NT2/D1 (cell line): Measurements from ENCODE around the gene MBD3L4.
"Not testable (repeated sequence)": the region's sequence is repeated elsewhere in the genome, so short reads cannot be mapped to it uniquely, and the experiment has no call there.

Experiments
- DNase-seq: peaks from one replicate; pipeline ENCODE4 v3.0.0-alpha.2; 2011; ENCODE audit warnings: low read depth, low spot score
- H3K27me3 ChIP-seq: 2 replicates; pipeline ENCODE4 v1.6.0; 2011; ENCODE audit warnings: mild to moderate bottlenecking; ENCODE audit not compliant: insufficient read length, insufficient read depth
- H3K36me3 ChIP-seq: 2 replicates; pipeline ENCODE4 v1.6.1; 2011; ENCODE audit warnings: mild to moderate bottlenecking, low read length, mixed read lengths; ENCODE audit not compliant: insufficient read depth, insufficient read length
- H3K4me1 ChIP-seq: 2 replicates; pipeline ENCODE4 v1.5.1; 2011; ENCODE audit not compliant: insufficient read depth, insufficient read length
- H3K4me3 ChIP-seq: 2 replicates; pipeline ENCODE4 v1.5.1; 2011; ENCODE audit warnings: low read depth; ENCODE audit not compliant: insufficient read length
- H3K9ac ChIP-seq: 2 replicates; pipeline ENCODE4 v1.6.0; 2011; ENCODE audit warnings: low read depth; ENCODE audit not compliant: insufficient read length
- H3K9me3 ChIP-seq: 2 replicates; pipeline ENCODE4 v1.5.1; 2011; ENCODE audit warnings: mild to moderate bottlenecking, low read length; ENCODE audit not compliant: insufficient read depth
- SUZ12 ChIP-seq: IDR thresholded peaks from 2 replicates; pipeline ENCODE4 v1.6.1; 2011; ENCODE audit not compliant: insufficient read length, insufficient read depth; ENCODE audit errors: extremely low read depth
- YY1 ChIP-seq: IDR thresholded peaks from 2 replicates; pipeline ENCODE4 v1.6.1; 2011; ENCODE audit not compliant: insufficient read length, insufficient read depth
- ZNF274 ChIP-seq: IDR thresholded peaks from 2 replicates; pipeline ENCODE4 v1.6.1; 2011; ENCODE audit warnings: mild to moderate bottlenecking, low read depth, low read length

MBD3L4 gene

DNA sequence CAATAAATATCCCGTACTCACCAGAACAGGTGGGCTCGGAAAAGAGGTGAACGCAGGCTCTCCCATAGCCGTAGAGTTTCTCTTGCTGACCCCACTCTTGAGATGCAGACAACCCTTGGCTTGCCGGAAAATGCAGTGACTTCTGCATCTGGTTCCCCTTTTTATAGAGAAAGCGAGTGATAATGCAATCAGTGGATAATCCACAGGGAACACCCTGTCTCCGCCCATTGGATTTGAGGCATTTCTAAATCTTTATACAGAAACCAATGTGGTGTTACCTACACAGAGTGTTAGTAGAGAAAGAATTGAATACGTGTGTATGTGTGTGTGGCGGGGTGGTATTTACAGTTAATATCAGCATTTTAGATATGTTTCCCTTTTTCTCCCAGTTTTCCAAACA is at the start of gene MBD3L4:
Gene MBD3L4 (minus strand): TSS at position 101 of the 400 bp plus-strand sequence. CDS start 35 bp downstream, at position 66.
- H3K36me3 ChIP-seq, H3K9ac ChIP-seq, H3K4me1 ChIP-seq: not testable (repeated sequence)

DNA sequence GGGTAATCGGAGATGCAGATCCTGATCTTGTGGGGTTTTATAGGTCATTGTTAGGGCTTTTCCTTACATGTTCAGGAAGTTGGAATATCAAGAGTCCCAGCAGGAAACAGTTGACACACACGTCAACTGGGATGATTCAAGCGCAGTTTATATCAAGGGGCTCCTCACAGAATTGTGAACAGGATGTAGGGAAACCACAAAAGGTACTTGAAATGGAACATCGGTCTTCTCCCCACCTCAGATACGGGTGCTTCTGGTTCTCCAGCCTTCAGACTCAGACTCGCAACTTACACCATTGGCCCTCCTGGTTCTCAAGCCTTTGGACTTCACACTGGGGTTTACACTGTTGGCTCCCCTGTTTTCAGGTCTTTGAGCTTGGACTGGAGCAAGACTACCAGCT is 49.0 kb upstream of the MBD3L4 start:
- Histone ChIP-seq H3K27me3 (no peaks in the 10 kb centered on the region), H3K4me1 (no peaks in the 10 kb centered on the region), H3K9me3 (peaks cover 58% of the 10 kb centered on the region), H3K36me3 (peaks cover 61% of the 10 kb centered on the region), H3K9ac (no peak overlapping the region), H3K4me3 (no peak overlapping the region)
- no peak for DNase-seq
- TF ChIP-seq ZNF274 (no peak), YY1 (no peak), SUZ12 (no peak)

More for the DNA sequence above, at the start of gene MBD3L4:
- not testable (repeated sequence) for DNase-seq, H3K4me3 ChIP-seq, H3K27me3 ChIP-seq, H3K9me3 ChIP-seq

DNA sequence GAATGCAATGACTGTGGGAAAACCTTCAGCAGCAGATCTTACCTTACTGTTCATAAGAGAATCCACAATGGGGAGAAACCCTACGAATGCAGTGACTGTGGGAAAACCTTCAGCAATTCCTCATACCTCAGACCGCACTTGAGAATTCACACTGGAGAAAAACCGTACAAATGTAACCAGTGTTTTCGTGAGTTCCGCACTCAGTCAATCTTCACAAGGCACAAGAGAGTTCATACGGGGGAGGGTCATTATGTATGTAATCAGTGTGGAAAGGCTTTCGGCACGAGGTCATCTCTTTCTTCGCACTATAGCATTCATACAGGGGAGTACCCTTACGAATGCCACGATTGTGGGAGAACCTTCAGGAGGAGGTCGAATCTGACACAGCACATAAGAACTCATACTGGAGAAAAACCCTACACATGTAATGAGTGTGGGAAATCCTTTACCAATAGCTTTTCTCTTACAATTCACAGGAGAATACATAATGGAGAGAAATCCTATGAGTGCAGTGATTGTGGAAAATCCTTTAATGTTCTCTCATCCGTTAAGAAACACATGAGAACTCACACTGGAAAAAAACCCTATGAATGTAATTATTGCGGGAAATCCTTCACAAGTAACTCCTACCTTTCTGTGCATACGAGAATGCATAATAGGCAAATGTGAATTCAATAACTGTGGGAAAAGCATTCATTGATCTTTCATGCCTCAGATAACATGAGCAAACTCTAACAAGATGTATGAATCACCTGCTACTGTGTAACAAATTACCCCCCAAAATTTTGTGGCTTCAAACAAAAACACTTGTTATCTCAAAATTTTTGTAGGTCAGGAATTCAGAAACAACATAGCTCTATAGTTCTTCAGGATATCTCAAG is 43.3 kb upstream of the MBD3L4 start:
- Histone ChIP-seq H3K9ac (no peak overlapping the region), H3K36me3 (peaks cover 87% of the 10 kb centered on the region), H3K4me1 (no peaks in the 10 kb centered on the region), H3K9me3 (peaks cover 99% of the 10 kb centered on the region), H3K4me3 (no peak overlapping the region), H3K27me3 (no peaks in the 10 kb centered on the region)
- DNase-seq = no peak
- peak; percentile 97 for TF ChIP-seq ZNF274
- TF ChIP-seq SUZ12 = no peak
- TF ChIP-seq YY1 = no peak

DNA sequence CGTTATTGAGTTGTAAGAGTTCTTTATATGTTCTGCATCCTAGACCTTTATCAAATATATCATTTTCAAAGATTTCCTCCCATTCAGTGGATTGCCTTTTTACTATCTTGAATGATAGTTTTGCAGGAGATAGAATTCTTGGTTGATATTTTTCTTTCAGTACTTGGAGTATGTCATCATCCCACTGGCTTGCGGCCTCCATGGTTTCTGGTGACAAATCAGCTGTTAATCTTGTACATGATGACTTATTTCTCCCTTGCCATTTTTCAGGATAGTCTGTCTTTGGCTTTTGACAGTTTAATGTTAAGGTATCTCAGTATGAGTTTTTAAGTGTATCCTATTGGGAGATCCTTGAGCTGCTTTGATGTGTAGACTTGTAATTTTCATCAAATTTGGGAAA is 38.0 kb upstream of the MBD3L4 start:
- Histone ChIP-seq H3K9ac (no peak overlapping the region), H3K27me3 (no peaks in the 10 kb centered on the region), H3K9me3 (peaks cover 69% of the 10 kb centered on the region), H3K36me3 (peaks cover 93% of the 10 kb centered on the region), H3K4me1 (no peaks in the 10 kb centered on the region), H3K4me3 (no peak overlapping the region)
- DNase-seq = no peak
- TF ChIP-seq ZNF274 (no peak), SUZ12 (no peak), YY1 (no peak)

DNA sequence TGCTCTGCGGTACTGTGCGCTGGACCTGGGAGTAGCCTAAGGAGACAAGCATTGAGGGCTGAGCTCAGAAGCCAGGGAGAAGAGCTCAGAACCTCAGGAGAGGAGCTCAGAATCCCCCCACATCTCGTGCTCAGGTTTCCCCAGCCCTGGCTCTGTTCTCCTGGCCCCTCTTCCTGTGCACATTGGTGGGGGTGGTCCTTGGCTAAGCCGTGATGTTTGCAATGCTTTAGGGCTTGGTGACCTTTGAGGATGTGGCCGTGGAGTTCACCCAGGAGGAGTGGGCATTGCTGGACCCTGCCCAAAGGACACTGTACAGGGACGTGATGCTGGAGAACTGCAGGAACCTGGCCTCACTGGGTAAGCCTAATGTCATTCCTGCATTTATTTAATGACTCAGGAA is 36.2 kb upstream of the MBD3L4 start:
- H3K9me3 ChIP-seq = peaks cover 50% of the 10 kb centered on the region

DNA sequence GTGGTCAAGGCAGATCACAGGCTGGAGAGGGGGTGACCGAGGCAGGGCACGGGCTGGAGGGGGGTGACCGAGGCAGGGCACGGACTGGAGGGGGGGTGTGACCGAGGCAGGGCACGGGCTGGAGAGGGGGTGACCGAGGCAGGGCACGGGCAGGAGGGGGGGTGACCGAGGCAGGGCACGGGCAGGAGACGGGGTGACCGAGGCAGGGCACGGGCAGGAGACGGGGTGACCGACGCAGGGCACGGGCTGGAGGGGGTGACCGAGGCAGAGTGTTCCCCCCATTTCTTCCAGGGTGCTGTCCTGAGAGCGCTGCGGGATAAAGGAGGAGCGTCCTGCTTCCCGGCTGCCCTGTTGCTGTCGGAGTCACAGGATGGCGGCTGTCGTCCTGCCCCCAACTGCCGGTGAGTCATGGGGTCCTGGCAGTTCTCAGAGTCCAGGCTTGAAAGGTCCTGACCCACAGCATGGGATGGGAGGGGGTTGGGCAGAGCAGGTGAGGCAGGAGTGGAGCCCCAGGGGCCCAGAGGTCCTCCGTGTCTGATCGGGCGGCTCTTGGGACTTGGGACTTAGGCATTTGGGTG is 34.8 kb upstream of the MBD3L4 start:
- Histone ChIP-seq H3K36me3 (peaks cover 83% of the 10 kb centered on the region), H3K9me3 (peaks cover 37% of the 10 kb centered on the region), H3K4me1 (no peaks in the 10 kb centered on the region), H3K27me3 (no peaks in the 10 kb centered on the region), H3K4me3 (no peak overlapping the region), H3K9ac (no peak overlapping the region)
- TF ChIP-seq SUZ12 (no peak), ZNF274 (no peak), YY1 (no peak)
- no peak for DNase-seq

More for the DNA sequence above, 36.2 kb upstream of the MBD3L4 start:
- no peak for TF ChIP-seq YY1
- TF ChIP-seq ZNF274 = no peak
- TF ChIP-seq SUZ12 = no peak
- no peak overlapping the region for H3K4me3 ChIP-seq
- DNase-seq = no peak
- H3K9ac ChIP-seq = no peak overlapping the region
- H3K36me3 ChIP-seq = peaks cover 87% of the 10 kb centered on the region
- no peaks in the 10 kb centered on the region for H3K27me3 ChIP-seq
- H3K4me1 ChIP-seq = no peaks in the 10 kb centered on the region

DNA sequence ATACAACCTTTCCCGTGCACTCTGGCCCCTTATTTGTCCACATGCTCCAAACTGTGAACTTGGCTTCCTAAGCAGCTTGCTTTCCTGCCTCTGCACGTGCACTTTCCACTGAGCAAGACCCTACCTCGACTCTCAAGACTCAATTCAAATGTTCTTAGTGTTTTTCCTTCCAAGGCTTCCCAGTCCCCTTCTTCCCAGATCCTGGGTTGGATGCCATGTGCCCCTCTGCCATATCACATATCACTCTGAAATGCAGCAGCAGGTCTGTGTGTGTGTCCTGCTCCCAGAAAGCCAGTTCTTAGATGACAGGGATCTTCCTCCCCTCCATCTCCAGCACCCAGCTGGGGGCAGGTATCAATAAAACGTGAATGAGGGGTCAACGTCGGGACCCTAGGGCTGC is 32.6 kb upstream of the MBD3L4 start:
- no peak for DNase-seq
- TF ChIP-seq YY1 = no peak

More for the DNA sequence above, 32.6 kb upstream of the MBD3L4 start:
- no peaks in the 10 kb centered on the region for H3K4me1 ChIP-seq
- H3K27me3 ChIP-seq = no peaks in the 10 kb centered on the region
- H3K4me3 ChIP-seq = no peak overlapping the region
- peaks cover 61% of the 10 kb centered on the region for H3K36me3 ChIP-seq
- H3K9ac ChIP-seq = no peak overlapping the region
- peaks cover 14% of the 10 kb centered on the region for H3K9me3 ChIP-seq
